ENCODE results near the gene LRP1-AS.

The LRP1-AS gene

DNA sequence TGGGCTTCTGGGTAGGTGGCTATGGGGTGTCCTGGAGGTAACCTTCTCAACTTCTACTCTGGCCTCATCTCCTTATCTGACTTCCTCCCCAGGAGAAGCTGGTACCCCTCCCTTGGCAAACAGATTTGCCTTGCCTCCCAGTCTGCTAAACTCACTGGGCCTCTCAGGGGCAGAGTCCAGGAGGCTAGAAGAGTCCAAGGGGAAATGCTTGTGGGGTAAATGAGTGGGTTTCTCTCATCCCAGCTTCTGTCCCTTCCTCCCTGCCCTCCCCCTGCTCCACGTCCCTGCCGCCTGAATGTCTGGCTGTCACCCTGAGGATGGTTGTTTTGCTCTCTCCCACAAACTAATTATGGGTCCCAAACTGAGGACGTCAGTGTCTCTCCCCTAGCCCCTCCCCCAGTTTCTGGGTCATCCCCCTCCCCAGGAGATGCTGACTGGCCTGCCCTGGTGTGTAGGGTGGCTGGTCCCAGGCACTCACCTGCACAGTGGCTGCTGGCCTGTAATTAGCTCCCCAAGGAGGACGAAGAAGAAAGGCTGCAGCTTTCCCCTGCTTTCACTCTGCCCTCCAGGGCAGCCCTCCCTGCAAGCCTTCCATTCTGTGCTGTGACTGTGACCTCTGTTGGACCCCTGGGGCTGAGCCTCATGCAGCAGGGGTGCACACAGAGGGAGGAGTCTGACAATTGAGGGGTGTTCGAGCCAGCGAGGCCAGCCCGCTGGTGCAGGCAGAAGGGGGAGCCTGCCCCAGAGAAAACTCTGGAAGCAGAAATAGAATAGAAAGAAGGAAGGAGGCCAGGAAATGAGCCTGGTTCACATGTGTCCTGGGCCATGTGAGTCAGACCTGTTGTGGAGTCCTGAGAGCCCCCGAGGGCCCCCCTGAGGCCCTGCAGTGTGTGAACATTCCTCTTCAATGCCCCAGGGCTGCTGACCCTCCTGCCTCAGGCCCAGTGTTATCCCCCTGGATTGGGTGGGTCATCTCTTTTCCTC is at the start of gene LRP1-AS:
TSS of gene LRP1-AS (minus strand) at position 659 of the 984 bp plus-strand sequence.
- DNase-seq, result no peak

- no peak for DNase-seq
Measured at GRCh38 chr12:57196956-57197355, 49.5 kb upstream of the LRP1-AS start.

GRCh38 chr12:57196439-57196838 is 49.0 kb upstream of the LRP1-AS start:
- no peak for DNase-seq

- no peak for DNase-seq
Measured at GRCh38 chr12:57195611-57196371, 48.4 kb upstream of the LRP1-AS start.

DNA sequence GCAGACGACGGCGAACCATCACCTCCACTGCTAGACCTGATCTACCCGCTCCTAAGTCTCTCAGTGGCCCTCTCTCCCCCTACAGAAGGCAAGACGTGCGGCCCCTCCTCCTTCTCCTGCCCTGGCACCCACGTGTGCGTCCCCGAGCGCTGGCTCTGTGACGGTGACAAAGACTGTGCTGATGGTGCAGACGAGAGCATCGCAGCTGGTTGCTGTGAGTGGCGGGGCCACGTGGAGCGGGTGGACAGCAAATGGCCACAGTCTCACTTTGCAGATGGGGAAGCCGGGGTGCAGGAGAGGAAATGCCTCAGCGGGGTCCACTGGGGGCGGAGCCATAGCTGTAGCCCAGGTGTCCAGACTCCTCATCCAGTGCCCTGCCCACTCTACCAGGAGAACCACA is 47.8 kb upstream of the LRP1-AS start:
- no peak for DNase-seq

DNA sequence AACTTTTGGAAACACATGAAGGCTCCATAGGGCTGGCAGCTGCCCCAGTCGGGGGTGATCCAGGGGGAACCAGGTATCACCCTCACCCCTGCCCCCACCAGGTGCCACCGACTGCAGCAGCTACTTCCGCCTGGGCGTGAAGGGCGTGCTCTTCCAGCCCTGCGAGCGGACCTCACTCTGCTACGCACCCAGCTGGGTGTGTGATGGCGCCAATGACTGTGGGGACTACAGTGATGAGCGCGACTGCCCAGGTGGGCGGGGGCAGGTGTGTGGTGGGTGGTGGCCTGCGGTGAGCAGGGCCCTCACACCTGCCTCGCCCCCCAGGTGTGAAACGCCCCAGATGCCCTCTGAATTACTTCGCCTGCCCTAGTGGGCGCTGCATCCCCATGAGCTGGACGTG is 46.8 kb upstream of the LRP1-AS start:
- DNase-seq, result no peak

- DNase-seq, result peak; percentile 17
Measured at GRCh38 chr12:57193706-57194245, 46.4 kb upstream of the LRP1-AS start.

DNA sequence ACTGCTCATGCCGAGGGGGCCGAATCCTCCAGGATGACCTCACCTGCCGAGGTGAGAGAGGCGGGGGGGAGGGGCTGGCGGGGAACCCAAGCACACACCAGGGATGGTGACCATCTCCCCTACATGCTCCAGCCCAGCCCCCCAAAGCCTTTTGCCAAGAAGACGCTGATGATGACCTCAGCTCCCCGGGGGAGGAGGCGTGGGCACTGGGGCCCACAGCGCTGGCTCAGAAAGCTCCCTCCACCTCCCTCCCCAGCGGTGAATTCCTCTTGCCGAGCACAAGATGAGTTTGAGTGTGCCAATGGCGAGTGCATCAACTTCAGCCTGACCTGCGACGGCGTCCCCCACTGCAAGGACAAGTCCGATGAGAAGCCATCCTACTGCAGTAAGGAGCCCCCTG is 45.5 kb upstream of the LRP1-AS start:
- DNase-seq, result no peak

DNA sequence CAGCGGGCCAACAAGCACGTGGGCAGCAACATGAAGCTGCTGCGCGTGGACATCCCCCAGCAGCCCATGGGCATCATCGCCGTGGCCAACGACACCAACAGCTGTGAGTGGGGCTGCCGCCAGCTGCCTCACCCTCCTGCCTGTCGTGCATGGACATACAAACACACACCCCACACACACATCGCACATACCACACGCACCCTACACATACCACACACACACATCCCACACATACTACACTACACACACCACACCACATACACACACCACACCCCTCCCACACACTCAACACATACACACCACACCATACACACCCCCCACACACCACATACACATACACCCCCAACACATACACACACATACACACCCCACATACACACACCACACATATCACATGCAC is 44.0 kb upstream of the LRP1-AS start:
- no peak for DNase-seq

DNA sequence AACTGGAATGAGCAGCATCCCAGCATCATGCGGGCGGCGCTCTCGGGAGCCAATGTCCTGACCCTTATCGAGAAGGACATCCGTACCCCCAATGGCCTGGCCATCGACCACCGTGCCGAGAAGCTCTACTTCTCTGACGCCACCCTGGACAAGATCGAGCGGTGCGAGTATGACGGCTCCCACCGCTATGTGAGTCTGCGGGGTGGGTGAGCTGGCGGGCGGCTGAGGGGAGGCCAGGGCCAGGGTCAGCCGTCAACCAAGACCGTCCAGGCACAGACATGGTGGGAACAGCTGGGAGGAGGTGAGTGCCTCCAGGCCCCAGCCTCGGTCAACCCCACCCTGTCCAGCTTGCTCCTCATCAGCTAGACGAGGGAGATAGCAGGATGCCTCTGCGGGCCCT is 43.4 kb upstream of the LRP1-AS start:
- DNase-seq, result no peak

DNA sequence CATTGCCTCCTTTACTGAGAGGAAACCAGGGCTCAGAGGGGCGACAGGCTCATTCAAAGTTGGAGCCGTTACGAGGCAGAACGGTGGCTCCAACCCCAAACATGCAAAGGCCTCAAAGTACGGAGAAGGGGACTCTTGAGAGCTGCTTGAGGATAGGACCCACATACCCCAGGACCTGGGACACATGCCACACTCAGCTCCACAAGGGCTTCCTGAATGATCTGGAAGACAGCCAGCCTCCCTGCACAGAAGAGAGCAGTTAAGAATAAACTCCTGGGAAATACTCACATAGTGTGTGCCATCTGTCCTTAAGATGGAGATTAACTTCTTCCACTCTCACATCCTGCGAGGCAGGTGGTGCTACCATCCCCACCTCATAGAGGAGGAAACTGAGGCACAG is 42.6 kb upstream of the LRP1-AS start:
- peak; percentile 75 for DNase-seq

GRCh38 chr12:57188090-57188425 is 40.6 kb upstream of the LRP1-AS start:
- no peak for DNase-seq

DNA sequence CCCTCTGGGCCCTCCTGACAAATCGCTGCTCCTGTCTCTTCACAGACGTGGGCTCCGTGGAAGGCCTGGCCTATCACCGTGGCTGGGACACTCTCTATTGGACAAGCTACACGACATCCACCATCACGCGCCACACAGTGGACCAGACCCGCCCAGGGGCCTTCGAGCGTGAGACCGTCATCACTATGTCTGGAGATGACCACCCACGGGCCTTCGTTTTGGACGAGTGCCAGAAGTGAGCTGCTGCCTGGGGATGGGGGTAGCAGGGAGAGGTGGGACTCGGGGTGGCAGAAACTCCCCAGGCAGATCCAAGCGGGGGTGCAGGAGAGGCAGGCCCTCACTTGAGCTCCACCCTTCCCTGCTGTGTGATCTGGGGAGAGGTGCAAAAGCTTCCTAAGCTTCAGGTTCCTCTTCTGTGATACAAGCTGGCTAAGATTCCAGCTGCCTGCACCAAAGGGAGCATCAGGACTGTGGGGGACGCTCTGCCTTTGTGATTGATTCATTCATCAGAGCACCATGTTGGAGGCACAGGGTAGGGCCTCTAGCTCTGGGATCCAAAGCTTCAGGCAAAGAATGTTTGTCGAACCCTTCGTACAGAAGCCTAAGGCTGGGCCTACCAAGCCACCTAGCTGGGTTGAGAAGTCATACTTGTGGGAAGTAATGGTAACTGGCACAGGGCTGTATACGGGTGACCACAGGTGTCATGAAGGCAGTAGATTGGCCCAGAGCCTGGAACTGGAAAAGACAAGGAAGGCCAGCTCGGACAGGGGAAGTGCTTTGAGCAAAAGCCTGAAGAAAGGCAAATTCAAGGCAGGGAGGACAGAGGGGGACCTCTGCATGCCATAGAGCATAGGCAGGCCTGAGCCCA is 40.0 kb upstream of the LRP1-AS start:
- DNase-seq, result no peak

DNA sequence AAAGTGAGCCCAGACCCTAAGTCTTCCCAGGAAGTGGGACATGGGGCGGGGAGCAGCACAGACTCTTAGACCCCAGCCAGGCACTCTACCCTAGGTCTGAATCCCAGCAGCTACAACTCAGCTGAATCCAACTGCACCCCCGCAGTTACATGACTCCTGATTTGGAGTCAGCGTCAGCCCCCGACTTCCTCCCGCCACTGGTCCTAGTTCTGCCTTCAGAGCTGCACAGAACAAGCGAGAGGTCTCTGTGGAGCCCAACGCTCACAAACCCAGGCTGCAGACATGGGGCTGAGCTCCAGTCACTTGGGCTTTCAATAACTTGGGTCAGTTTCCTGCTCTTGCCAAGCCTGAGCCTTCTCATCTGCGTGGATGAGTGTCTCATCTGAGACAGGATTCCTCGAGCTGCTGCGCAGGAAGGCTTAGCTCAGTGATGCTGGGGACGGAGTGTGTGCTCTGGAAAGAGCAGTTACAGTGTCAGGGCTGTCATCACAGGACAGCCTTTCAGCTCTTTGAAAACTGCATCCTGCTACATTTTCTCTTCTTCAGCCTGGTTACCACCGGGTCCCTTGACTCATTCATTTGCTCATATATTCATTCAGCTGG is 38.6 kb upstream of the LRP1-AS start:
- no peak for DNase-seq

GRCh38 chr12:57185403-57185802 is 38.0 kb upstream of the LRP1-AS start:
- no peak for DNase-seq

DNA sequence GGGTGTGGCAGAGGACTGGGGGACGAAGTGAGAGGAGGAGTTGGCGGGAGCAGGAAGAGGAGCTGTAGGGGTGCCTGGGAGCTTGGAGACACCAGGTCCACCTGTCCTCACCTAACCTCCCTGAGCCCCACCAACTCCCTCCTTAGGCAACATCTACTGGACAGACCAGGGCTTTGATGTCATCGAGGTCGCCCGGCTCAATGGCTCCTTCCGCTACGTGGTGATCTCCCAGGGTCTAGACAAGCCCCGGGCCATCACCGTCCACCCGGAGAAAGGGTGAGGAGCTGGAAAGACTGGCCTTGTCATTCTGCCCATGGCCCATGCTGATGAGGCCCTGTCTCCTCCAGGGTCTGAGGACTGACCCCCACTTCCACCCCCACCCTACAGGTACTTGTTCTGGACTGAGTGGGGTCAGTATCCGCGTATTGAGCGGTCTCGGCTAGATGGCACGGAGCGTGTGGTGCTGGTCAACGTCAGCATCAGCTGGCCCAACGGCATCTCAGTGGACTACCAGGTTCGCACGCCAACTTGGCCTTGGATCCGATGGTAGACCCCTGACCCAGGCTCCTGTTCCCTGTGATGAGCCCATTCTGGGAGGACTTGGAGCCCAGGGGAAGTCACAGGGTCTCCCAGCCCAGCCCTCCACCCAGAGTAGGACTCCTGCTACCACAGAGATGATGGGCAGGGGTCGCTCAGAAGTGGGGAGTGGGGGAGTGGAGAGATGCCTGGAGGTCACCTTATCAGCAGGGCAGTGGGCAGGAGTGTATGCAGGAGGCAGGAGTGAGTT is 36.7 kb upstream of the LRP1-AS start:
- no peak for DNase-seq

DNA sequence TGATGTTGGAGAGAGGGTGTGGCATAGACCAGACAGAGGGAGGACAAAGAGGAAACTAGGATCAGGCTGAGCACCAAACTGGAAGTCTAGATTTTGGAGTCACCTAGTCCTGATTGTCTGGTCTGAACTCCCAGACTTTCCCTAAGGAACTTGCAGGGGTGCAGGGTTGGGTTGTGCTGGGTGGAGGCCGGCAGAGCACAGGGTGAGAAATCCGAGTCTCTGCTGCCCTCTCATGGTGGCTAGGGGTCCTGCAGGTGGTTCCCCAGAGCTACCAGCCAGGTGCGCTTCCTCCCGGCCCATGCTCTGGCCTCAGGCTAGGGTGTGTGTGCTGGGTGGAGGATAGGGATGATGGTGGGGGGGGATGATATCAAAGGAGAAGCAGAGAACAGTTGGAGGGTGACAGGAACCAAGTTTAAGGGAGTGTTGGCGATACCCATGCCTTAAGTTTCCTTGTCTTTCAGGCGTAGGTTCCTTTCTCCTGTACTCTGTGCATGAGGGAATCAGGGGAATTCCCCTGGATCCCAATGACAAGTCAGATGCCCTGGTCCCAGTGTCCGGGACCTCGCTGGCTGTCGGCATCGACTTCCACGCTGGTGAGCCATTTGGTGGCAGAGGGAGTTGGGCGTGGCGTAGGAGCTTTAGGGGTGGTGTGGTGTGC is 35.6 kb upstream of the LRP1-AS start:
- DNase-seq, result peak; percentile 6

DNA sequence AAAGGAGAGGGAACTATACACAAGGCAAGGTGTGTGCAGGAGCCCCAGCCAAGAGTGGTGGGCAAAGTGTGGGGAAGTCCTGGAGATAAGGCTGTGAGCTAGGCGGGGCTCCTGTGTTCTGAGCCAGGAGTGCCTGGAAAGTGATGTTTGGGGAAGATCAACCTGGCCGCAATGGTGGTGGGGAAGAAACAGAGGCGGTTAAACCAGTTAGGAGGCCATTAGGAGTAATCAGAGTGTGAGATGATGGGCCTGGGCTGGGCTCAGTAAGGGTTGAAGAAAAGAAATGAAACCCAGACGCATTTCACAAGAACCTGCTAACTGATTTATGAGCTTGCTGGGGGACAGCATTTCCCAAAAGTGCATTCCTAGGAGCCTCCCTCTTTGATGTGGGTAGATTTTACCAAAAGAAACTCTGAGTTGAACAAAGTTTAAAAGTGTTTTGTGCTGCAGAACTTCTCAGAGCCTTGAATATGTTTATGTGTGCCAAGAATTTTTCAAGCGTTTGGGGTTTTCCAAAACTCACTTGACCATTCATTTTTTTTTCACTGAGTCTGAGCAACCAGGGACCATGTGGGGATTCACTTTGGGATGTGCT is 34.2 kb upstream of the LRP1-AS start:
- DNase-seq, result no peak

- no peak for DNase-seq
Measured at GRCh38 chr12:57181072-57181471, 33.7 kb upstream of the LRP1-AS start.

- no peak for DNase-seq
Measured at GRCh38 chr12:57180321-57180989, 33.0 kb upstream of the LRP1-AS start.

Measured in NCI-H2171 (cell line).